Bronchial epithelial cell (primary cell): ENCODE data around the gene KRTAP19-3. TPM values are rescaled to one million over a fixed set of nuclear protein-coding genes. Genes with fewer than 3 reads are reported as not detected.
A peak's percentile ranks its signal among the peaks of the same experiment; 100 is the strongest.

Experiments used
- DNase-seq: peaks from one replicate; pipeline ENCODE4 v3.0.0-alpha.2; 2010; ENCODE audit warnings: low read depth
- FAIRE-seq: peaks from 2 replicates; lab custom pipeline; 2011; peaks lifted over from hg19 to GRCh38; lab: Jason Lieb, UNC
- H3K27me3 ChIP-seq: 2 replicates; pipeline ENCODE4 v1.5.1; 2011; ENCODE audit warnings: low read length; ENCODE audit not compliant: control insufficient read depth, insufficient read depth
- H3K36me3 ChIP-seq: 2 replicates; pipeline ENCODE4 v1.5.1; 2011; ENCODE audit warnings: low read length; ENCODE audit not compliant: control insufficient read depth, insufficient read depth
- H3K4me3 ChIP-seq: 2 replicates; pipeline ENCODE4 v1.5.1; 2011; ENCODE audit warnings: mild to moderate bottlenecking, low read depth, low read length, control low read depth
- total RNA-seq: library from RNA; depleted of rRNA; stranded (reverse); fragments of >200 nt; gene quantifications from 2 replicates; pipeline ENCODE4 v1.2.1, GENCODE V29; 2014
- TF ChIP-seq, protein P1 (sequence below): IDR thresholded peaks from 2 replicates; pipeline ENCODE4 v1.5.1; 2011; ENCODE audit warnings: mild to moderate bottlenecking, moderate library complexity, low read length, control low read depth, inconsistent platforms; ENCODE audit not compliant: insufficient read depth, severe bottlenecking

Gene KRTAP19-3
- total RNA-seq, 1 donor from 2014 or later: not detected

DNA sequence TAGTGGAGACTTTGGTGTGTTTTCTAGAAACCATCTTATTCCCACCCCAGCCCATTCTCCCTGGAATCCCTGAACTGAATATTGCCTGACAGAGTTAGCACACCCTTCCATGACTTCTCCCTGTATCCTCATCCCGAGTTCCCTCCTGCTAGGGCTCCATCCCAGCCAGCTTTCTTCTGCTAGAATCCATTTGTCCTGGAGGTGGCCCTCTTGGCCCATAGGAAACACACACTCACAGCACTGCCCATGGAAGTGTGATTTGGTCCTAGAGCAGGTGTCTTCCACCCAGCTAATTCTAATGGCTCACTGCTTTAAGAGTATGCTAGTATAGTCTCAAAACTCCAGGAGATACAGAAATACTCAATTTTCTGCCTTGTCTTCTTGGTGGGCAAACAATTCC lies 47.6 kb downstream of the KRTAP19-3 start:
- TF ChIP-seq, protein P1, sequence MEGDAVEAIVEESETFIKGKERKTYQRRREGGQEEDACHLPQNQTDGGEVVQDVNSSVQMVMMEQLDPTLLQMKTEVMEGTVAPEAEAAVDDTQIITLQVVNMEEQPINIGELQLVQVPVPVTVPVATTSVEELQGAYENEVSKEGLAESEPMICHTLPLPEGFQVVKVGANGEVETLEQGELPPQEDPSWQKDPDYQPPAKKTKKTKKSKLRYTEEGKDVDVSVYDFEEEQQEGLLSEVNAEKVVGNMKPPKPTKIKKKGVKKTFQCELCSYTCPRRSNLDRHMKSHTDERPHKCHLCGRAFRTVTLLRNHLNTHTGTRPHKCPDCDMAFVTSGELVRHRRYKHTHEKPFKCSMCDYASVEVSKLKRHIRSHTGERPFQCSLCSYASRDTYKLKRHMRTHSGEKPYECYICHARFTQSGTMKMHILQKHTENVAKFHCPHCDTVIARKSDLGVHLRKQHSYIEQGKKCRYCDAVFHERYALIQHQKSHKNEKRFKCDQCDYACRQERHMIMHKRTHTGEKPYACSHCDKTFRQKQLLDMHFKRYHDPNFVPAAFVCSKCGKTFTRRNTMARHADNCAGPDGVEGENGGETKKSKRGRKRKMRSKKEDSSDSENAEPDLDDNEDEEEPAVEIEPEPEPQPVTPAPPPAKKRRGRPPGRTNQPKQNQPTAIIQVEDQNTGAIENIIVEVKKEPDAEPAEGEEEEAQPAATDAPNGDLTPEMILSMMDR: peak; percentile 16
- H3K27me3 ChIP-seq: no peaks in the 10 kb centered on the region
- peak; percentile 2 for DNase-seq
- no peak overlapping the region for H3K4me3 ChIP-seq
- no peaks in the 10 kb centered on the region for H3K36me3 ChIP-seq
- FAIRE-seq: no peak

DNA sequence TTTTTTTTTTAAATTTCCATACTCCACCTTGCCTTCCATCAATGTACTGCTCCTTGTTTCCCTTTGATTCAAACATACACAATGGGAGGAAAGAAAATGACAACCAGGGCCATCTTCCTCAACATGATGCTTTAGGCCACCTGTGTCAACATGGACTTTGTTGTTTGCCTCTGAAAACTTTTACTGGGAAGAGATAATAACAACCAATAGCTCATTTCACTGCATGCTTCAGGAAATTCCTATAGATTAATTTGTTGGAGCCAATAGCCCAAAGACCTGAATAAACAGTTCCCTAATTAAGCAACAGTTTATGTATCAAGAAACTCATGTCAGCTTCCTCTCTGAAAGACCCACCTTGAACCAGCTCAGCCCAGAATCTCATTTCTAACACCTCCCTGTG lies 48.6 kb downstream of the KRTAP19-3 start:
- DNase-seq: no peak
- no peak for FAIRE-seq
- TF ChIP-seq, protein P1: no peak
- Histone ChIP-seq H3K36me3 (no peaks in the 10 kb centered on the region), H3K27me3 (no peaks in the 10 kb centered on the region), H3K4me3 (no peak overlapping the region)

Other genes with a start within 250 kb of the KRTAP19-3 start
- gene KRTAP24-1, start 209.1 kb downstream of the KRTAP19-3 start, total RNA-seq: not detected in 2 replicates
- gene KRTAP25-1, start 202.5 kb downstream of the KRTAP19-3 start, total RNA-seq: not detected in 2 replicates
- gene KRTAP26-1, start 171.7 kb downstream of the KRTAP19-3 start, total RNA-seq: not detected in 2 replicates
- not detected in 2 replicates for gene KRTAP27-1, start 154.3 kb downstream of the KRTAP19-3 start, total RNA-seq
- not detected in 2 replicates for gene KRTAP23-1, start 143.4 kb downstream of the KRTAP19-3 start, total RNA-seq
- not detected in 2 replicates for gene KRTAP13-2, start 119.7 kb downstream of the KRTAP19-3 start, total RNA-seq
- not detected in 2 replicates for gene KRTAP13-1, start 96.0 kb downstream of the KRTAP19-3 start, total RNA-seq
- gene KRTAP13-3, start 66.1 kb downstream of the KRTAP19-3 start, total RNA-seq: not detected in 2 replicates
- not detected in 2 replicates for gene KRTAP13-4, start 61.8 kb downstream of the KRTAP19-3 start, total RNA-seq
- gene KRTAP15-1, start 51.7 kb downstream of the KRTAP19-3 start, total RNA-seq: not detected in 2 replicates
- gene KRTAP19-1, start 11.6 kb downstream of the KRTAP19-3 start, total RNA-seq: not detected in 2 replicates
- gene KRTAP19-2, start 4.6 kb downstream of the KRTAP19-3 start, total RNA-seq: not detected in 2 replicates
- not detected in 2 replicates for gene KRTAP19-4, start 5.2 kb upstream of the KRTAP19-3 start, total RNA-seq
- not detected in 2 replicates for gene KRTAP19-5, start 10.1 kb upstream of the KRTAP19-3 start, total RNA-seq
- not detected in 2 replicates for gene KRTAP19-6, start 49.9 kb upstream of the KRTAP19-3 start, total RNA-seq
- gene KRTAP19-7, start 69.3 kb upstream of the KRTAP19-3 start, total RNA-seq: not detected in 2 replicates
- gene KRTAP22-2, start 98.4 kb upstream of the KRTAP19-3 start, total RNA-seq: not detected in 2 replicates
- not detected in 2 replicates for gene KRTAP6-3, start 100.4 kb upstream of the KRTAP19-3 start, total RNA-seq
- not detected in 2 replicates for gene KRTAP6-2, start 106.9 kb upstream of the KRTAP19-3 start, total RNA-seq
- not detected in 2 replicates for gene KRTAP22-1, start 109.1 kb upstream of the KRTAP19-3 start, total RNA-seq
- not detected in 2 replicates for gene KRTAP6-1, start 121.9 kb upstream of the KRTAP19-3 start, total RNA-seq
- gene KRTAP20-1, start 124.4 kb upstream of the KRTAP19-3 start, total RNA-seq: not detected in 2 replicates
- gene KRTAP20-4, start 128.6 kb upstream of the KRTAP19-3 start, total RNA-seq: not detected in 2 replicates
- not detected in 2 replicates for gene KRTAP20-2, start 143.2 kb upstream of the KRTAP19-3 start, total RNA-seq
- gene KRTAP20-3, start 150.9 kb upstream of the KRTAP19-3 start, total RNA-seq: not detected in 2 replicates
- not detected in 2 replicates for gene KRTAP21-3, start 226.8 kb upstream of the KRTAP19-3 start, total RNA-seq